SK-N-SH treated with all-trans-retinoic acid at 6 μM for 48 hours (cell line): ENCODE measurements around the gene NPAS3.

Experiments
- ATAC-seq: fragments of 200-7000 bp; cut with Tn5 transposase; 3 replicates; pipeline ENCODE4 v1.9.1; 2020; ENCODE audit warnings: mild to moderate bottlenecking, moderate library complexity
- ARNTL ChIP-seq: fragments of 450-650 bp; formaldehyde crosslinking; IDR thresholded peaks from 2 replicates; pipeline ENCODE4 v1.5.0; 2020; ENCODE audit warnings: low read depth, mild to moderate bottlenecking, moderate library complexity, borderline replicate concordance
- BACH2 ChIP-seq: fragments of 250-450 bp; sonication (Bioruptor Pico); IDR thresholded peaks from 2 replicates; pipeline ENCODE4 v1.9.0; 2021; ENCODE audit warnings: mild to moderate bottlenecking, borderline replicate concordance
- CREB5 ChIP-seq: fragments of 250-450 bp; sonication (Bioruptor Pico); IDR thresholded peaks from 2 replicates; pipeline ENCODE4 v1.5.1; 2020; ENCODE audit warnings: low read depth, mild to moderate bottlenecking, moderate library complexity
- CSRNP3 ChIP-seq: fragments of 250-450 bp; sonication (Bioruptor Pico); IDR thresholded peaks from 2 replicates; pipeline ENCODE4 v1.5.1; 2021; ENCODE audit warnings: mild to moderate bottlenecking, moderate library complexity
- GLIS3 ChIP-seq: fragments of 250-450 bp; sonication (Bioruptor Pico); IDR thresholded peaks from 2 replicates; pipeline ENCODE4 v1.5.0; 2020; ENCODE audit warnings: mild to moderate bottlenecking, moderate library complexity
- OSR1 ChIP-seq: fragments of 250-450 bp; sonication (Bioruptor Pico); IDR thresholded peaks from 2 replicates; pipeline ENCODE4 v1.8.0; 2022; ENCODE audit warnings: moderate library complexity, mild to moderate bottlenecking, inconsistent platforms
- PATZ1 ChIP-seq: fragments of 250-450 bp; sonication (Bioruptor Pico); IDR thresholded peaks from 2 replicates; pipeline ENCODE4 v1.8.0; 2020; ENCODE audit warnings: mild to moderate bottlenecking, moderate library complexity, borderline replicate concordance
- POU6F1 ChIP-seq: fragments of 250-450 bp; sonication (Bioruptor Pico); IDR thresholded peaks from 2 replicates; pipeline ENCODE4 v1.8.0; 2021; ENCODE audit warnings: low read depth, mild to moderate bottlenecking, moderate library complexity, borderline replicate concordance
- PPARA ChIP-seq: fragments of 250-450 bp; sonication (Bioruptor Pico); IDR thresholded peaks from 2 replicates; pipeline ENCODE4 v1.5.0; 2020; ENCODE audit warnings: mild to moderate bottlenecking, borderline replicate concordance
- RARB ChIP-seq: fragments of 250-450 bp; sonication (Bioruptor Pico); IDR thresholded peaks from 2 replicates; pipeline ENCODE4 v1.8.0; 2021; ENCODE audit warnings: mild to moderate bottlenecking, moderate library complexity
- SNAI2 ChIP-seq: fragments of 250-450 bp; sonication (Bioruptor Pico); IDR thresholded peaks from 2 replicates; pipeline ENCODE4 v1.5.0; 2020; ENCODE audit warnings: mild to moderate bottlenecking, moderate library complexity
- TCF4 ChIP-seq: fragments of 250-450 bp; sonication (Bioruptor Pico); IDR thresholded peaks from 2 replicates; pipeline ENCODE4 v1.8.0; 2021; ENCODE audit warnings: mild to moderate bottlenecking, moderate library complexity, borderline replicate concordance
- TOX ChIP-seq: fragments of 250-450 bp; sonication (Bioruptor Pico); IDR thresholded peaks from 2 replicates; pipeline ENCODE4 v1.8.0; 2021; ENCODE audit warnings: mild to moderate bottlenecking, moderate library complexity, borderline replicate concordance
- TSHZ2 ChIP-seq: fragments of 250-450 bp; sonication (Bioruptor Pico); IDR thresholded peaks from 2 replicates; pipeline ENCODE4 v1.5.0; 2020; ENCODE audit warnings: mild to moderate bottlenecking, moderate library complexity
- ZC3H10 ChIP-seq: fragments of 250-450 bp; sonication (Bioruptor Pico); IDR thresholded peaks from 2 replicates; pipeline ENCODE4 v1.5.1; 2021; ENCODE audit warnings: mild to moderate bottlenecking, moderate library complexity
- ZFP3 ChIP-seq: fragments of 250-450 bp; sonication (Bioruptor Pico); IDR thresholded peaks from 2 replicates; pipeline ENCODE4 v1.5.0; 2020; ENCODE audit warnings: mild to moderate bottlenecking, moderate library complexity
- ZFP30 ChIP-seq: fragments of 450-650 bp; formaldehyde crosslinking; IDR thresholded peaks from 2 replicates; pipeline ENCODE4 v1.5.0; 2022; ENCODE audit warnings: mild to moderate bottlenecking, moderate library complexity
- ZNF70 ChIP-seq: fragments of 450-650 bp; formaldehyde crosslinking; IDR thresholded peaks from 2 replicates; pipeline ENCODE4 v1.5.0; 2020; ENCODE audit warnings: mild to moderate bottlenecking, moderate library complexity
- ZNF8 ChIP-seq: fragments of 450-650 bp; formaldehyde crosslinking; IDR thresholded peaks from 2 replicates; pipeline ENCODE4 v1.5.0; 2020; ENCODE audit warnings: mild to moderate bottlenecking, moderate library complexity

NPAS3 gene

GRCh38 chr14:33271216-33271615 is 332.5 kb downstream of the NPAS3 start (continued):
- TF ChIP-seq TCF4 (CRISPR knock-in tag) (no peak), RARB (no peak), ZFP3 (CRISPR knock-in tag) (no peak), GLIS3 (CRISPR knock-in tag) (no peak)
- TF ChIP-seq, all 23 proteins: peak for 0

GRCh38 chr14:33271891-33272290 is 333.2 kb downstream of the NPAS3 start:
- ATAC-seq, result no peak
- no peak for TF ChIP-seq ZFP30 (CRISPR knock-in tag)
- TF ChIP-seq OSR1 (CRISPR knock-in tag), result no peak
- no peak for TF ChIP-seq PPARA (CRISPR knock-in tag)
- TF ChIP-seq SNAI2 (CRISPR knock-in tag), result no peak
- no peak for TF ChIP-seq TOX
- TF ChIP-seq CSRNP3 (CRISPR knock-in tag), result no peak
- no peak for TF ChIP-seq ARNTL (CRISPR knock-in tag)
- no peak for TF ChIP-seq TSHZ2 (CRISPR knock-in tag)
- TF ChIP-seq ZFP3 (CRISPR knock-in tag), result no peak
- no peak for TF ChIP-seq ZC3H10
- TF ChIP-seq ZNF8, result no peak
- TF ChIP-seq CREB5 (CRISPR knock-in tag), result no peak

- TF ChIP-seq PPARA (CRISPR knock-in tag) (no peak), TOX (no peak), CREB5 (CRISPR knock-in tag) (no peak), PATZ1 (CRISPR knock-in tag) (no peak), ARNTL (CRISPR knock-in tag) (no peak), BACH2 (CRISPR knock-in tag) (no peak), ZNF8 (no peak), POU6F1 (no peak), ZFP3 (CRISPR knock-in tag) (no peak), SNAI2 (CRISPR knock-in tag) (no peak), ZC3H10 (no peak), ZNF70 (CRISPR knock-in tag) (no peak)
- TF ChIP-seq, all 23 proteins: peak for 0
- no peak for ATAC-seq
These were observed 335.3 kb downstream of the NPAS3 start for GRCh38 chr14:33273978-33274377.
